GM18517 (cell line): ENCODE results near the gene SCGB1D4.

Experiments
- ATAC-seq: cut with Tn5 transposase; IDR thresholded peaks from one replicate; pipeline ENCODE4 v1.9.1; 2021; ENCODE audit warnings: mild to moderate bottlenecking, moderate library complexity; ENCODE audit not compliant: unreplicated experiment

Gene SCGB1D4

DNA sequence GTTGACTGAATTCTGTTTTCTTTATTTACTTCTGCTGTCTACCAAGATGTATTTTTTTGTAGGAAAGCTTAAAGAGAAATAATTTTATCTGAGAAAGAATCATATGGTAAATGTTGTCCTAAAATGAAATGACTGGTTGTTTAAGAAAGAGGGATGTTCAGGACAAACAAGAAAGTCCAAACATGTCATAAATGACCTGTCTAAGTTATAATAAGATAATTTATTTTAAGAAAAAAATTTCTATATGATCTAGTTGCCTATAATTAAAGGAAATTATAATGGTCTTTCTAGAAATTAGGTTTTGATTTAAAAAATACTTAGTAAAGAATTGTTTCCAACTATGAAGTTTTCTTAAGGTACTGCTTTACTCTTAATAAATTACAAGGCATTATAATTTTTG, 18.4 kb downstream of the SCGB1D4 start:
- ATAC-seq: no peak

DNA sequence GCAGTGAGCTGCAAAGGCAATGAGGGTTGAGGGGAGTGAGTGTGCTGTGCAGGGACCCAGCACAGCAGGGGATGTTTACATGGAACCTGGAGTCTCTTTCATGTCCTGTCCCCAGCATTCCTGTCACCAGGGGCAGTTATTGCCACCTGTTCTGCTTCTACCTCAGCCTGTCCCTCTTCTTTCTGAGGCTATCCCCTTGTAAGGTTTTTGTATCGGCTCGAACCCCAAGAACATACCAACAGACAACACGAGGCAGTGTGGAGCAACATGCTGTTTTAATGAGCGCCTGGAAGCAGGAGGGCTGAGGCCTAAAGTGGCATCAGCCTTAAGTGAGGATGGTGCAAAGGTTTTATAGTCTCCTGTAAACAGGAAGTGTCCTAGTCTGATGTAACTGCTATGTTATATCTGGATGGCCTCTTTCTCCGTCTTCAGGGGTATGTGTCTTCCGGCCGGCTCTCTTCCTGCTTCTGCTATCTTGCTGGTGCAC, 25.0 kb downstream of the SCGB1D4 start:
- no peak for ATAC-seq

DNA sequence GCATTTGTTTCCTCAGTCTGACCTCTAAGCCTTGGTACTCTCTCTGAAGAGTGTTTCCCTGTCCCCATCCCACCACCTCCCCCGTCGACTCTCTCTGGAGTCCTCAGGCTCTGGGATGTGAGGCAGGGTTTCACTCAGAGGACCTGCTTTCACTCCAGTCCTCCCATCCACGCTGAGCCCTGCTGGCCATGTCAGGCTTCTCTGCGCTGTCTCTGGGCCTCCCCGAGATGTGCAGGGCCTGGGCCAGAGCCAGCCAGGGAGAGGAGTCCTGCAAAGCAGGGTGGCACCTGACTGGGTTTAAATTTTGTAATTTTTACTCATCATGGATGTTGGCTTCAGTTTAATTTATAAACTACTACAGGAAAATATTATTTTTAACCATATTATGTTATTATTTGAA, 25.6 kb downstream of the SCGB1D4 start:
- ATAC-seq: no peak

DNA sequence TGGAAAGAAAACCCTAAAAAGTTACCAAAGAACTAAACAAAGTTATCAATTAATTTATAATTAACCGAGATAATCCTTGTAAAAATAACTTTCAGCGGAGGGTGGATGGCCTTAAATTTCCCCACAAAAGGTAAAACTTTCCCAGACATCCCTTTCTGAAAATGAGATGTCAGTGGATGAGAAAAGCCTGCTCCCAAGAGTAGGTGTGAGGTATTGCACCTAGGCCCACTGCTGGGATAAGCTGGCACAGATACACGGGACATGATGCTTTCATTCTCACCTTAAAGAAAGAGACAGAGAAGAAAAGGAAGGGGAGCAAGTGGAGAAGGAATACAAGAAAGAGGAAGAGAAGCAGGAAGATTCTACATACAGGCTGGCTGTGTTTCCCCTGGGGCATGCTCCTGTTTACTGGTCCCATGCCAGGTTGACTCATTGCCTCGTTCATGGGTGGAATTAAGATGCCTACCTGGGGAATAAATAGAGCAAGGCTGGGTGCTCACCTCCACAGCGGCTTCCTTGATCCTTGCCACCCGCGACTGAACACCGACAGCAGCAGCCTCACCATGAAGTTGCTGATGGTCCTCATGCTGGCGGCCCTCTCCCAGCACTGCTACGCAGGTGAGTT, 29.1 kb downstream of the SCGB1D4 start, which contains the start of gene SCGB2A2:
Gene SCGB2A2 (plus strand): TSS at position 505 of the 625 bp plus-strand sequence. CDS start 59 bp downstream, at position 564.
- no peak for ATAC-seq

DNA sequence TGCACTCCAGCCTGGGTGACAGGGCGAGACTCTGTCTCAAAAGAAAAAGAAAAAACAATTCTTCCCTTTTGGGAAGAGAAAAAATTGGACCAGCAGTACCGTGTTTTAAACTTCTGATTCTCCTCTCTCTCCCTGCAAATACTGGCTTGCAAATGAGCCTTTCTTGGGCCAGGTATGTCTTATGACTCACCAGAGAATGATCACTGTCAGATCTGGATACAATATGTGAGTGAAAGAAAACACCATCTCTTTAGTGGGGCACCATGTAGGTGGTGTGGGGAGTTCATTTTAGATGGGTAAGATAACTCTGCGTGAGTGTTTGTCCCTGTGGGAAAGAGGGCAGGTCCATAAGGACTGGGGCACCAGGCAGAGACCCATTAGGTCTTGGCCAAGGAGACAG, 31.3 kb downstream of the SCGB1D4 start:
- ATAC-seq: no peak

DNA sequence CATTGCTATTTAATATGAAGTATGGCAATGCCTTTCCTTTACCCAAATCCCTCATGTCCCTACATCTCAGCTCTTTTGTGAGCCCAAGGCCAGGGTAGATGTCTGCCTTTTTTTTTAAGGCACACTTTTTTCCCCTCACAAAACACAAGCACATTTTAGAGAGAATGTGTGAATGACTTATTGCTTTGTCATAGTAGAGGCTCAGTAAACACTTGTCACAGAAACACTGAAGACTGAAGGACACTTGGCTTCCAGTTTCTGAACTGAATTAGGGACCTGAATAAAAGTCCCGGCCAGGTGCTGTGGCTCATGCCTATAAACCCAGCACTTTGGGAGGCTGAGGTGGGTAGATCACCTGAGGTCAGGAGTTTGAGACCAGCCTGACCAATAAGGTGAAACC, 31.8 kb downstream of the SCGB1D4 start:
- no peak for ATAC-seq

DNA sequence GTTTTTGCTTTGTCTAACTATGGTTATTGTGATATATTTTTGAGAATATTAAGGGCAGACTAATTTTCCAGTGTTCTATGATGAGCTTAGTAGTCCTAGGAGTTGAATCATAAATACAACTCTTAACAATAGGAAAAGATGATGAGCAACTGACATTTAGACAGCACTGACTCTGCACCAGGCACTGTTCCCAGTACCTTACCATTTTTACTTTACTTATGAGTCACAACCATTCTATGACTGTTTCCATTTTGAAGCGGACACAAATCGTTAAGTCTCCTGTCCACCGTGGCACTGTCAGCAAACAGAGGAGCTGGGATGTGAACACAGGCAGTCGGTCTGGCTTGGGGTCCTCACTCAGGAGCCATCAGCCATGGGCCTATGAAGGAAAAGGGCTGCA, 32.3 kb downstream of the SCGB1D4 start:
- no peak for ATAC-seq

DNA sequence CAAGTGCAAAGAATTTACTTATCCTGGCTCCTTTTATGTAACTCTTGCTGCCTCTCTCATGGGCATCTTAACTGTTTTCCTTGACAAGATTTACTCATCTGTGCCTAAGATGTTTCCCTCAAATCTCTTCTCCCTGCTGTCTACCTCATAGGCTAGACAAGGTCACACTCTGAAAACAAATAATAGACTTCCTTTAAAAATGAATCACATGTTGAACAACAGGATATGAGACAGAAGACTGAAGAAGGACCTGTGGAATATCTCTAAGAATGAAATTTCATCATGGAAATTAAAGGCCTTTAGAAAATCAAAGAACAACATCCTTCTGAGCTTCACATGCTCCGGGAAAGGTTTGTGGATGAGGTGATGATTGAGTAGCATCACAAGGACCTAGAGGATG, 34.9 kb downstream of the SCGB1D4 start:
- ATAC-seq: no peak

DNA sequence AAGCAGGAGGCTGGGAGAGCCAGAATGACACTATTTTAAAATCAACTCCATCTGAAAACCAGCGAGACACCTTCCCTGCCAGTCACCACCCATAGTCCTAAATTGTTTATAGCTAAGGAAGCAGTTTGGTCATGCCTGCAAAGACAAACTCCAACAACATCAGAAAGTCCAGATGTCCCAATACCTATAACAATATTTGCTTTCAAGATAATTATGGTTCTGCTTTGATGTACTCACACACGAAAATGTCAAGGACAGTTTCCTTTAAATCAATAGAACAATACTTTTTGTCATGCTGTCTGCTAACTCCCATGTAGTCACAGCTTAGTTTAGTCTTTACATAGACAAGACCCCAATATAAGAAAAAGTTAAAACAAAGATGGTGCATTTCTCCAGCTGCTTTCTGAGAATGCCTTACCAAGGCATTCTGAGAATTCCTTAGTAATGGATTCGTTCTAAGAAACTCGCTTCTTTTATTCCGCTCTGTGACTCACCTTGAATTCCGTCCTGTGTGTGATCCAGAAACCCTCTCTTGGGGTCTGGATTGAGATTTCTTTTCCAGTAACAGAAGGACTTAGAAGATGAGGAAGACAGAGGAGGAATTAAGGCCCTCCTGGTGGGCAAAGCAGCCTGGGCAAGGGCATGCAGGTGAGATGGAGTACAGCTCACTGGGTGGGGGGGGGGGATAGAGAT, 38.5 kb downstream of the SCGB1D4 start:
- ATAC-seq: no peak

DNA sequence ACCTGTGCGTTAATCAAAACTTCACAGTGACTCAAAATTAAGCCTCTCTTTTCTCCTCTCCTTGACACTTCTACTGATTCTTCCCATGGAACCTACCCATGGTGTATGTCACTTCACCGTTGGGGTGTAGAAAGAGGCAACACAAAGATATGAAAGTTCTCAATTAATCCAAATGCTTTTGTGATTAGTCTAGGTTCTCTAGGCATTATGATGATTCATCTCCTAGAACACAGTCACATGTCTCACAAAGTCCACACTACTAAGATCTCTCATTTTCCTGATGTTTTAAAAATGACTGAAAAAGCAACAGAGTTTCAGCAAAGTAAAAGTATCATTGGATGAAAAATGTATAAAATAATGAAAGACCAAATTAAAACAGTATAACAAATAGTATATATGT, 42.6 kb downstream of the SCGB1D4 start:
- no peak for ATAC-seq

DNA sequence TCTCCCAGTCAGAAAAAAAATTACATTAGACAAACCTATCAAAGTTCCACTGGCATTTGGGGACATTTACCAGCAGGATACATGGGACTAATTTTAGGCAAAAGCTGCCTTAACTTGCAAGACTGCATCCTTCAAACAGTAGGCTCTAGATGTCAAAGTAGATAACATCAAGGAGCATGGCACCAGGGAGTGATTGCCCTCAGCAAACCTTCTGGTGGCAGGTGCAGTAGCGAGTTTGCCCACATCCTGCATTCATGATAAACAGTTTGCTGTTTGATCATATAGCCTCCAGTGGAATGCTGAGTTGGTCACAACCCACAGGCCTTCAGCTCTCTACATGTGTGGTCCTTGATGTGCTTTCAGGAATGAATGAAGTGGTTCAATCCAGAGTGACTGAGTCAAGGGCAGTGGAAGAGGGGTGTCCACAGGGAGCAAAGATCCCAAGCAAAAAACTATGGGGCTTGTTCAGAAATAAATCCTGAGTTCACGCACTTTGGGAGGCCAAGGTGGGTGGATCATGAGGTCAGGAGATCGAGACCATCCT, 44.8 kb downstream of the SCGB1D4 start:
- ATAC-seq: no peak

DNA sequence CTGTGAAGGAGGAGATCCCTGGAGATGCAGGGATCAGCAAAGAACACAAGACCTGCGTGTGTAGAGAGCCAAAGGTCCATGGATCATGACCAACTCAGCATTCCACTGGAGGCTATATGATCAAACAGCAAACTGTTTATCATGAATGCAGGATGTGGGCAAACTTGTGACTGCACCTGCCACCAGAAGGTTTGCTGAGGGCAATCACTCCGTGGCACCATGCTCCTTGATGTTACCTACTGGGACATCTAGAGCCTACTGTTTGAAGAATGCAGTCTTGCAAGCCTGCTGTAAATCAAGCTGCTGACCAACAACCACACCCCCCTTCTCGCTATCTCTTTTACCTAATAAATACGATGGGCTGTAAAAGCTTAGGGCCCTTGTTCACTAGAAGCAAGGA, 47.2 kb downstream of the SCGB1D4 start:
- no peak for ATAC-seq
